Heart left ventricle (tissue), 16 donors: ENCODE measurements around the gene ARHGEF7. TPM values are rescaled to one million over a fixed set of nuclear protein-coding genes. Genes with fewer than 3 reads are reported as not detected.
A peak's percentile ranks its signal among the peaks of the same experiment; 100 is the strongest.

Experiments
- ATAC-seq, 4 donors: fragments of 200-7000 bp; cut with Tn5 transposase; one replicate each; pipeline ENCODE4 v1.9.1; 2020 to 2022; ENCODE audit warnings: moderate library complexity in 4 of 4, mild to moderate bottlenecking in 3 of 4, moderate number of reproducible peaks in 1 of 4
- DNase-seq, 5 donors: peaks; one replicate each; pipeline ENCODE4 v3.0.0-alpha.2; 2020
- H3K27ac ChIP-seq, 12 donors: fragments of 200-600 bp; sonication (generic) in 4 of 12; one replicate each; pipeline versions ENCODE4 v1.5.0 to v1.8.0; 2016 to 2022; ENCODE audit warnings: mild to moderate bottlenecking in 2 of 12
- H3K27me3 ChIP-seq, 9 donors: fragments of 200-600 bp; sonication (generic) in 2 of 9; one replicate each; pipeline versions ENCODE4 v1.5.1 to v1.8.0; 2016 to 2022; ENCODE audit warnings: mild to moderate bottlenecking in 3 of 9
- H3K36me3 ChIP-seq, 9 donors: fragments of 200-600 bp; sonication (generic) in 2 of 9; one replicate each; pipeline versions ENCODE4 v1.5.0 to v1.8.0; 2018 to 2022; ENCODE audit warnings: mild to moderate bottlenecking in 2 of 9
- H3K4me1 ChIP-seq, 12 donors: fragments of 200-600 bp; sonication (generic) in 4 of 12; one replicate each; pipeline versions ENCODE4 v1.5.0 to v1.8.0; 2016 to 2022; ENCODE audit warnings: mild to moderate bottlenecking in 3 of 12
- H3K4me3 ChIP-seq, 12 donors: fragments of 200-600 bp; sonication (generic) in 4 of 12; one replicate each; pipeline versions ENCODE4 v1.5.0 to v1.8.0; 2017 to 2022; ENCODE audit warnings: mild to moderate bottlenecking in 9 of 12, moderate library complexity in 4 of 12
- H3K9me3 ChIP-seq, 12 donors: fragments of 200-600 bp; sonication (generic) in 4 of 12; one replicate each; pipeline versions ENCODE4 v1.5.0 to v1.8.0; 2016 to 2022; ENCODE audit warnings: mild to moderate bottlenecking in 1 of 12
- CTCF ChIP-seq, 12 donors: fragments of 200-600 bp; sonication (generic) in 4 of 12; IDR thresholded peaks; one replicate each; pipeline versions ENCODE4 v1.5.0 to v1.8.0; 2018 to 2022; ENCODE audit warnings: antibody characterized with exemption in 12 of 12, mild to moderate bottlenecking in 5 of 12
- POLR2A ChIP-seq, 2 donors: fragments of 450-650 bp; IDR thresholded peaks; one replicate each; pipeline ENCODE4 v1.6.1; 2017; ENCODE audit warnings: antibody characterized with exemption in 2 of 2, mild to moderate bottlenecking in 2 of 2, moderate library complexity in 2 of 2
- WGBS, 4 donors: extraction: QIAGEN DNeasy Blood & Tissue Kit in 2 of 4; methylation state at CpG; one replicate each; pipeline versions ENCODE4 v1.1.5 to v1.1.7; 2013 to 2018; 5-methylcytosine and 5-hydroxymethylcytosine counted together
- intact Hi-C, 10 donors: fragments of 100-400 bp; cut with DNase I; formaldehyde crosslinking; loops; one replicate each; pipeline versions ENCODE4 v1.11.1 to v1.14.2; 2022
- polyA plus RNA-seq, 2 donors: library from polyadenylated mRNA; stranded (reverse); fragments of 200-250 nt; gene quantifications; one replicate each; pipeline ENCODE4 v1.2.3, GENCODE V29; 2013
- total RNA-seq, 9 donors: library from RNA; depleted of rRNA in 2 of 9; stranded (reverse); fragments of >200 nt in 2 of 9; fragmentation: NEBNext Ultra II Directional in 3 of 9; extraction: Animal tissue kit (Norgen Biotek cat#: 25700) in 3 of 9; gene quantifications; one replicate each; pipeline versions ENCODE4 v1.1.0 to v1.2.4, GENCODE V29; 2016 to 2023
- donor health status: ischemic (EF 13 %, LVEDD 7.1; RV severe dilation, severe dysfunction).
- donor health status: healthy with polysubstance abuse.
- donor health status: DM: no; HTN: yes; CAD: no.
- donor health status: DM: no; HTN: no; CAD: no.
- donor health status: ischemic (EF 25% LVEDD 6.9; RV normal size, moderate dysfunction).
- donor health status: ischemic (EF 25% LVEDD 5.7; RV mildly dilated, moderate dysfunction).
- donor health status: healthy.
- donor health status: DM: yes; HTN: yes; CAD: no.
- donor health status: ischemic (EF 35%, LVEDD 5.7; RV mildly dilated, moderate dysfunction).
- donor health status: nonischemic (EF 11% LVEDD 7.7; RV severe dilation, severe dysfunction).
- donor health status: DM: yes; HTN: yes; CAD: no.
- donor health status: PGD.
- donor health status: ischemic (EF 29% LVEDD 5.4; RV normal size, mild dysfunction).
- donor health status: nonischemic (EF 23%, LVEDD 6.1; RV moderate dilation, normal function).

The ARHGEF7 gene
- total and polyA plus RNA-seq, 11 donors: 16.6 to 60.9 (median 37.5) TPM

GRCh38 chr13:111175372-111175771, 60.3 kb downstream of the ARHGEF7 start:
- 90 to 100% (median 93%) methylated on average over 4 of the region's 4 CpGs for WGBS, 4 donors
- no peak for TF ChIP-seq CTCF (IDR thresholded peaks at IDR 0.05)
- Histone ChIP-seq H3K27ac (peak overlapping the region in 8 of 12 donors; percentile 25 to 94 (median 87)), H3K9me3 (no peaks in the 10 kb centered on the region), H3K4me1 (peaks cover 15 to 65% (median 46%) of the 10 kb centered on the region in 12 donors), H3K4me3 (no peak overlapping the region), H3K27me3 (no peaks in the 10 kb centered on the region), H3K36me3 (peaks cover 0 to 20% (median 0%) of the 10 kb centered on the region in 9 donors)
- intact Hi-C loops: loop anchor here in 3 of 10 donors (5.0 to 10.0 kb wide), 3 partner anchors 37 to 261 kb away; partner anchors contain the start of gene ANKRD10 (in 1 of the 3)
- DNase-seq (no peak), ATAC-seq (no peak)

GRCh38 chr13:111175935-111176334, 60.8 kb downstream of the ARHGEF7 start:
- no peak overlapping the region for H3K4me3 ChIP-seq
- H3K27ac ChIP-seq: peak overlapping the region in 11 of 12 donors; percentile 25 to 94 (median 86)
- intact Hi-C loops: loop anchor here in 4 of 10 donors (2.0 to 10.0 kb wide), 4 partner anchors 36 to 261 kb away; partner anchors contain the start of gene ANKRD10 (in 1 of the 4)
- 74 to 83% (median 79%) methylated on average over 4 of the region's 4 CpGs for WGBS, 4 donors
- no peaks in the 10 kb centered on the region for H3K9me3 ChIP-seq
- no peaks in the 10 kb centered on the region for H3K27me3 ChIP-seq
- DNase-seq (no peak), ATAC-seq (no peak)
- H3K4me1 ChIP-seq: peaks cover 16 to 69% (median 46%) of the 10 kb centered on the region in 12 donors
- peaks cover 0 to 20% (median 0%) of the 10 kb centered on the region in 9 donors for H3K36me3 ChIP-seq
- TF ChIP-seq POLR2A (IDR thresholded peaks at IDR 0.05): no peak
- TF ChIP-seq CTCF (IDR thresholded peaks at IDR 0.05): no peak

- WGBS, 4 donors: 90 to 93% (median 93%) methylated on average over 8 of the region's 8 CpGs
- peak overlapping the region; percentile 74 to 94 (median 84) for H3K27ac ChIP-seq
- no peaks in the 10 kb centered on the region for H3K27me3 ChIP-seq
- H3K9me3 ChIP-seq: no peaks in the 10 kb centered on the region
- H3K4me1 ChIP-seq: peaks cover 18 to 68% (median 46%) of the 10 kb centered on the region in 12 donors
- ATAC-seq (no peak), DNase-seq (no peak)
- intact Hi-C loops: loop anchor here in 4 of 10 donors (2.0 to 10.0 kb wide), 4 partner anchors 36 to 262 kb away; partner anchors contain the start of gene ANKRD10 (in 1 of the 4)
- H3K4me3 ChIP-seq: no peak overlapping the region
- peaks cover 0 to 20% (median 0%) of the 10 kb centered on the region in 9 donors for H3K36me3 ChIP-seq
- TF ChIP-seq POLR2A (IDR thresholded peaks at IDR 0.05) (no peak), CTCF (IDR thresholded peaks at IDR 0.05) (no peak)
These were observed 61.3 kb downstream of the ARHGEF7 start for GRCh38 chr13:111176421-111176820.

- intact Hi-C loops: loop anchor here in 4 of 10 donors (2.0 to 10.0 kb wide), 4 partner anchors 35 to 262 kb away; partner anchors contain the start of gene ANKRD10 (in 1 of the 4)
- Histone ChIP-seq H3K27me3 (no peaks in the 10 kb centered on the region), H3K4me3 (no peak overlapping the region), H3K9me3 (no peaks in the 10 kb centered on the region), H3K27ac (peak overlapping the region; percentile 74 to 94 (median 84)), H3K4me1 (peaks cover 18 to 61% (median 46%) of the 10 kb centered on the region in 12 donors), H3K36me3 (peaks cover 0 to 15% (median 0%) of the 10 kb centered on the region in 9 donors)
- WGBS, 4 donors: 11 to 32% (median 21%) methylated on average over 14 of the region's 14 CpGs
- TF ChIP-seq POLR2A (IDR thresholded peaks at IDR 0.05) (no peak), CTCF (IDR thresholded peaks at IDR 0.05) (no peak)
- ATAC-seq (peak; percentile 68 to 91 (median 89)), DNase-seq (peak; percentile 77 to 87 (median 82))
These were observed 62.1 kb downstream of the ARHGEF7 start for GRCh38 chr13:111177081-111177711.
